SU-DHL-6 (cell line): ENCODE data around the gene TMX4.
"Not testable (repeated sequence)": the region's sequence is repeated elsewhere in the genome, so short reads cannot be mapped to it uniquely, and the experiment has no call there.

Source experiments
- H2AFZ ChIP-seq: fragments of 200-600 bp; sonication (generic); 2 replicates; pipeline ENCODE4 v1.6.1; 2014; ENCODE audit warnings: low read depth, mild to moderate bottlenecking, moderate library complexity, mixed read lengths, antibody characterized with exemption, low read length; ENCODE audit not compliant: severe bottlenecking
- H3F3A ChIP-seq: fragments of 200-600 bp; shearing (Covaris generic); 2 replicates; pipeline ENCODE4 v1.6.0; 2016; ENCODE audit warnings: antibody characterized with exemption, mild to moderate bottlenecking; ENCODE audit not compliant: insufficient read depth
- H3K27ac ChIP-seq: fragments of 200-600 bp; sonication (generic); 2 replicates; pipeline ENCODE4 v1.5.1; 2016; ENCODE audit warnings: low read depth, mild to moderate bottlenecking, low read length, moderate library complexity, mixed read lengths
- H3K27me3 ChIP-seq: fragments of 200-600 bp; sonication (generic), shearing (Covaris generic); 2 replicates; pipeline ENCODE4 v1.6.0; 2014; ENCODE audit warnings: mild to moderate bottlenecking, low read length
- H3K36me3 ChIP-seq: fragments of 200-600 bp; sonication (generic); 2 replicates; pipeline ENCODE4 v1.6.1; 2014; ENCODE audit warnings: mild to moderate bottlenecking, low read length, mixed read lengths
- H3K4me2 ChIP-seq: fragments of 300-600, 200-600 bp; shearing (Covaris generic), sonication (generic); 2 replicates; pipeline ENCODE4 v1.6.0; 2014; ENCODE audit warnings: low read length, low read depth, mild to moderate bottlenecking; ENCODE audit not compliant: poor library complexity, severe bottlenecking
- H3K4me3 ChIP-seq: fragments of 200-600 bp; sonication (generic); 2 replicates; pipeline ENCODE4 v1.5.1; 2014; ENCODE audit warnings: antibody characterized with exemption, low read length, mild to moderate bottlenecking, mixed read lengths; ENCODE audit not compliant: insufficient read depth, poor library complexity, severe bottlenecking
- H3K79me2 ChIP-seq: fragments of 200-600 bp; sonication (generic); 2 replicates; pipeline ENCODE4 v1.6.1; 2014; ENCODE audit warnings: mild to moderate bottlenecking, low read length, moderate library complexity; ENCODE audit not compliant: insufficient read depth
- H3K9ac ChIP-seq: fragments of 200-600 bp; sonication (generic); 2 replicates; pipeline ENCODE4 v1.7.0; 2014; ENCODE audit warnings: mild to moderate bottlenecking, low read length
- H3K9me2 ChIP-seq: fragments of 200-600 bp; sonication (generic); replicated peaks from 2 replicates; pipeline ENCODE4 v1.6.1; 2014; ENCODE audit warnings: low read length; ENCODE audit not compliant: insufficient read depth
- H3K9me3 ChIP-seq: fragments of 200-600 bp; sonication (generic); 2 replicates; pipeline ENCODE4 v1.6.1; 2014; ENCODE audit warnings: low read length, mixed read lengths; ENCODE audit not compliant: insufficient read depth
- H4K20me1 ChIP-seq: fragments of 200-600 bp; sonication (generic); 2 replicates; pipeline ENCODE4 v1.6.1; 2014; ENCODE audit warnings: low read depth, mild to moderate bottlenecking, antibody characterized with exemption, low read length, moderate library complexity, mixed read lengths
- CTCF ChIP-seq: fragments of 200-600 bp; sonication (generic); IDR thresholded peaks from one replicate; pipeline ENCODE4 v1.5.1; 2017; ENCODE audit warnings: antibody characterized with exemption, mild to moderate bottlenecking, low read length, moderate library complexity; ENCODE audit not compliant: insufficient read depth, poor library complexity, severe bottlenecking
- EZH2phosphoT487 ChIP-seq: fragments of 200-600 bp; sonication (generic), shearing (Covaris generic); conservative IDR thresholded peaks from 2 replicates; pipeline ENCODE4 v1.6.1; 2018; ENCODE audit warnings: mild to moderate bottlenecking, antibody characterized with exemption, low read length, moderate library complexity, mixed read lengths

The TMX4 gene

GRCh38 chr20:7967199-7967844 lies 52.2 kb downstream of the TMX4 start:
- Histone ChIP-seq H3K27me3 (no peaks in the 10 kb centered on the region), H2AFZ (no peak overlapping the region)

GRCh38 chr20:7966176-7966575 lies 53.4 kb downstream of the TMX4 start:
- TF ChIP-seq EZH2phosphoT487: no peak
- no peak for TF ChIP-seq CTCF
- Histone ChIP-seq H4K20me1 (no peaks in the 10 kb centered on the region), H3K9me3 (no peaks in the 10 kb centered on the region), H3K27ac (no peak overlapping the region), H3K79me2 (no peaks in the 10 kb centered on the region), H3K36me3 (no peaks in the 10 kb centered on the region), H3K4me3 (no peak overlapping the region), H3K4me2 (no peak overlapping the region), H2AFZ (no peak overlapping the region), H3K9me2 (no peaks in the 10 kb centered on the region), H3K9ac (no peak overlapping the region), H3F3A (no peaks in the 10 kb centered on the region), H3K27me3 (no peaks in the 10 kb centered on the region)

More at GRCh38 chr20:7967199-7967844, 52.2 kb downstream of the TMX4 start:
- Histone ChIP-seq H3F3A (no peaks in the 10 kb centered on the region), H3K9me2 (no peaks in the 10 kb centered on the region), H4K20me1 (no peaks in the 10 kb centered on the region), H3K9ac (no peak overlapping the region), H3K4me3 (no peak overlapping the region), H3K36me3 (no peaks in the 10 kb centered on the region), H3K9me3 (no peaks in the 10 kb centered on the region), H3K27ac (no peak overlapping the region), H3K4me2 (no peak overlapping the region), H3K79me2 (no peaks in the 10 kb centered on the region)
- TF ChIP-seq CTCF (no peak), EZH2phosphoT487 (no peak)

- H3K36me3 ChIP-seq: no peaks in the 10 kb centered on the region
- H3K9me3 ChIP-seq: no peaks in the 10 kb centered on the region
- no peak overlapping the region for H3K4me2 ChIP-seq
- no peaks in the 10 kb centered on the region for H3K79me2 ChIP-seq
- 0 out of 2 replicates have a peak, but pooled peaks cover 3% of the 10 kb centered on the region for H3K9me2 ChIP-seq
- no peaks in the 10 kb centered on the region for H4K20me1 ChIP-seq
- H3K27ac ChIP-seq: no peak overlapping the region
- no peaks in the 10 kb centered on the region for H3F3A ChIP-seq
- H2AFZ ChIP-seq: no peak overlapping the region
- H3K27me3 ChIP-seq: no peaks in the 10 kb centered on the region
- no peak overlapping the region for H3K9ac ChIP-seq
- TF ChIP-seq CTCF (no peak), EZH2phosphoT487 (no peak)
- no peak overlapping the region for H3K4me3 ChIP-seq
Observed at GRCh38 chr20:7959484-7959883, 60.1 kb downstream of the TMX4 start.

GRCh38 chr20:7956561-7956960 lies 63.0 kb downstream of the TMX4 start:
- H3K27ac ChIP-seq, H2AFZ ChIP-seq, H3K4me3 ChIP-seq, H3K4me2 ChIP-seq, H3K79me2 ChIP-seq, H3K27me3 ChIP-seq, H3K9me2 ChIP-seq, H3F3A ChIP-seq, H3K9ac ChIP-seq, H3K9me3 ChIP-seq, H4K20me1 ChIP-seq, H3K36me3 ChIP-seq: not testable (repeated sequence)
